ENCODE measurements around the gene PCSK5.
A peak's percentile ranks its signal among the peaks of the same experiment; 100 is the strongest.
"Not testable (repeated sequence)": the region's sequence is repeated elsewhere in the genome, so short reads cannot be mapped to it uniquely, and the experiment has no call there.

PCSK5 gene

GRCh38 chr9:76292658-76293057 lies 402.2 kb downstream of the PCSK5 start:
- FAIRE-seq (no peak), DNase-seq (ENCODE audit: insufficient read length, low spot score) (no peak)

GRCh38 chr9:76294301-76294700 lies 403.8 kb downstream of the PCSK5 start:
- no peak for FAIRE-seq
- DNase-seq (ENCODE audit: insufficient read length, low spot score), result no peak

GRCh38 chr9:76296561-76297310 lies 406.3 kb downstream of the PCSK5 start:
- DNase-seq (ENCODE audit: insufficient read length, low spot score), result no peak
- FAIRE-seq, result no peak

- FAIRE-seq (no peak), DNase-seq (ENCODE audit: insufficient read length, low spot score) (no peak)
Measured at GRCh38 chr9:76297721-76298239, 407.3 kb downstream of the PCSK5 start.

- FAIRE-seq, result no peak
- no peak for DNase-seq (ENCODE audit: insufficient read length, low spot score)
Measured at GRCh38 chr9:76298521-76299144, 408.2 kb downstream of the PCSK5 start.

- DNase-seq (ENCODE audit: insufficient read length, low spot score) (no peak), FAIRE-seq (no peak)
Measured at GRCh38 chr9:76302543-76302942, 412.1 kb downstream of the PCSK5 start.

GRCh38 chr9:76302947-76303550 lies 412.6 kb downstream of the PCSK5 start:
- FAIRE-seq (no peak), DNase-seq (ENCODE audit: insufficient read length, low spot score) (peak; percentile 42)

- FAIRE-seq; DNase-seq (ENCODE audit: insufficient read length, low spot score): not testable (repeated sequence)
Measured at GRCh38 chr9:76307047-76307446, 416.6 kb downstream of the PCSK5 start.

- FAIRE-seq, result no peak
- no peak for DNase-seq (ENCODE audit: insufficient read length, low spot score)
Measured at GRCh38 chr9:76310577-76310976, 420.1 kb downstream of the PCSK5 start.

- DNase-seq (ENCODE audit: insufficient read length, low spot score), result no peak
- no peak for FAIRE-seq
Measured at GRCh38 chr9:76310991-76311390, 420.5 kb downstream of the PCSK5 start.

GRCh38 chr9:76311537-76311936 lies 421.1 kb downstream of the PCSK5 start:
- FAIRE-seq (no peak), DNase-seq (ENCODE audit: insufficient read length, low spot score) (no peak)

GRCh38 chr9:76313771-76314170 lies 423.3 kb downstream of the PCSK5 start:
- no peak for DNase-seq (ENCODE audit: insufficient read length, low spot score)
- no peak for FAIRE-seq

GRCh38 chr9:76314321-76314720 lies 423.8 kb downstream of the PCSK5 start:
- FAIRE-seq (no peak), DNase-seq (ENCODE audit: insufficient read length, low spot score) (no peak)

GRCh38 chr9:76316069-76316468 lies 425.6 kb downstream of the PCSK5 start:
- no peak for DNase-seq (ENCODE audit: insufficient read length, low spot score)
- FAIRE-seq, result no peak

- FAIRE-seq; DNase-seq (ENCODE audit: insufficient read length, low spot score): not testable (repeated sequence)
Measured at GRCh38 chr9:76319466-76319865, 429.0 kb downstream of the PCSK5 start.

GRCh38 chr9:76321195-76321828 lies 430.8 kb downstream of the PCSK5 start:
- DNase-seq (ENCODE audit: insufficient read length, low spot score) (peak; percentile 82), FAIRE-seq (no peak)

GRCh38 chr9:76322810-76323209 lies 432.3 kb downstream of the PCSK5 start:
- FAIRE-seq, result no peak
- DNase-seq (ENCODE audit: insufficient read length, low spot score), result no peak

- FAIRE-seq (no peak), DNase-seq (ENCODE audit: insufficient read length, low spot score) (no peak)
Measured at GRCh38 chr9:76323490-76323889, 433.0 kb downstream of the PCSK5 start.

GRCh38 chr9:76324030-76324429 lies 433.6 kb downstream of the PCSK5 start:
- FAIRE-seq; DNase-seq (ENCODE audit: insufficient read length, low spot score): not testable (repeated sequence)

- FAIRE-seq (no peak), DNase-seq (ENCODE audit: insufficient read length, low spot score) (no peak)
Measured at GRCh38 chr9:76330034-76330433, 439.6 kb downstream of the PCSK5 start.

GRCh38 chr9:76333388-76333787 lies 442.9 kb downstream of the PCSK5 start:
- DNase-seq (ENCODE audit: insufficient read length, low spot score) (no peak), FAIRE-seq (no peak)
